T-helper 2 cell treated with Interferon-gamma antibody and Interleukin-4, amounts not matched to agents 100 ng/mL and 5 ng/mL, for 36 hours (primary cell): ENCODE results near the gene GPR173. TPM values are rescaled to one million over a fixed set of nuclear protein-coding genes. Genes with fewer than 3 reads are reported as not detected.

Experiments
- intact Hi-C: fragments of 100-400 bp; cut with micrococcal nuclease; formaldehyde crosslinking; loops from one replicate; pipeline ENCODE4 v1.15.1; 2023
- total RNA-seq: library from RNA; stranded (reverse); gene quantifications from 2 replicates; pipeline ENCODE4 v1.2.3, GENCODE V29; 2022

Gene GPR173
- total RNA-seq, result not detected in 2 replicates

DNA sequence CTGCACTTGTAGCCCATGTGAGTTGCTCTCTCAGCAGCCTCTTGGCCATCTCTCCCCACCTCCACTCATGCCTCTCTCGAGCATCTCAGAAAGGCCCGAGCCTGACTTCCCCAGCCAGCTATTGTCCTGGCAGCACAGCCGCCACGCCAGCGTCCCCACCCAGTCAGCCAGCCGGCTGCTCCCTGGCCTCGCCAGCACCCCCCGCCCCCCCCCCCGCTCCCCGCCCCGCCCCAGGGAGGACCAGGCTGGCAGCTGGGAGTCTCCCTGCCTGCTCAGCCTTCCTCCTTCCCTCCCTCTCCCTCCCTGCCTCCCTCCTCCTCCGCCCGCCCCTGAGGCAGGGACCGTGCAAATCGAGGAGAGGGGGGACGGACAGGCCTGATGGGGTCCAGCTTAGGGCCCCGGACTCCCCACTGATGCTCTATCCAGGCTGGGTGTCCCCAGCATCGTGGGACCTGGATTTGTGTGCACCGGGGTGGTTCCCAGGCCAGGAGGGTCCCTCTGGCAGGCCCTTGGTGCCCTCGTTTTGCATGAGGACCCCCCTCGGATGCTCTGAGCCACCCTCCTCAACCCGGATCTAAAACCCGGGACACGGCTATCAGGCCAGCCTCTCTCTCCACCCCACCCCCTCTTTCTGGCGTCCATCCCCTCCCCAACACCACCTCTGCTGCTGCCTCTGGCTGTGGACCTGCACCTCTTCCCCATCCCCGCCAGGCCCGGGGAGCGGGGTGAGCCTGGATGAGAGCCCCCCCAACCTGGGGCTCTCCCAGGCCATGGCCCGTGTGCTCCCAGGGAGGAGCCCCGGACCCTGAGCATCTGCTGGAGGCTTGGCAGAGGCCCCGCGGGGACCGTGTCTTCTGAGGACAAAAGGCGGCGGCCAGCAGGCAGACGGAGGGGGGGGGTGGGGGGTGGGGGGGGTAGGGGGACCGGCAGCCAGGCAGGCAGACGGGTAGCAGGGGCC is at the start of gene GPR173:
GPR173 (plus strand) TSS at position 621 of the 958 bp plus-strand sequence. CDS start 27,833 bp downstream, outside the sequence.
- intact Hi-C loops, result no loop called here

- intact Hi-C loops, result no loop called here
These were observed 48.0 kb upstream of the GPR173 start for GRCh38 chrX:53000447-53001135.

- intact Hi-C loops, result no loop called here
These were observed 46.6 kb upstream of the GPR173 start for GRCh38 chrX:53001958-53002357.

DNA sequence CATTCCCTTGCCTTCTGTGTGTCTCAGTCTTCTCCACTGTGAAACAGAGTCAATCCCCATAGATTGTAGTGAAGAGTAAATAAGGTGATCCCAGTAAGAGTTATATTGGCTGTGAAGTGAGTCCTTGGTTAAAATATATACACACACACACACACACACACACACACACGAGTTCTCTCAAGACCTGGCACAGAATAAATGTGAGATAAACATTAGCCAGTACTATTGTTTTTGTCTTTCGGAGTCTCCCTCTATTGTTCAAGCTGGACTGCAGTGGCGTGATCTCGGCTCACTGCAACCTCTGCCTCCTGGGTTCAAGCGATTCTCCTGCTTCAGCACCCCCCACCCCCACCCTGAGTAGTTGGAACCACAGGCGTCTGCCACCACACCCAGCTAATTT is 45.5 kb upstream of the GPR173 start:
- intact Hi-C loops, result no loop called here

DNA sequence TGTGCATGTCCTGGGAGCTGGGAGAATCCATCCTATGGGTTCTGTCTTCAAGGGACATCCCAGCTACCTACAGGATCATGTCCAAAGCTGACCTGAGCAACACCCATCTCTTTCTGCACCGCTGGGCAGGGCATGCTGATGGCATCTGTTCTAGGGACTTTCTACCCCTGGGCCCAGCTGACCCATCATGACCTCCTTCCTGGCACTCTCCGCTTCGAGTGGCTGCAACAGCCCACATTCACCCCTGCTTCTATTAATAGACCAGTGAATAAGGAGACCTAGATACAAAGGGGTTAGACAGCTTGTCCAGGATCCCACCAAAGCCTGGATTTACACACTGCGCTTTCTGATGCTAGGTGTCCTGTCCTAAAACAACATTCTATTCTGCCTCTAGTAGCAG is 44.6 kb upstream of the GPR173 start:
- intact Hi-C loops, result no loop called here

DNA sequence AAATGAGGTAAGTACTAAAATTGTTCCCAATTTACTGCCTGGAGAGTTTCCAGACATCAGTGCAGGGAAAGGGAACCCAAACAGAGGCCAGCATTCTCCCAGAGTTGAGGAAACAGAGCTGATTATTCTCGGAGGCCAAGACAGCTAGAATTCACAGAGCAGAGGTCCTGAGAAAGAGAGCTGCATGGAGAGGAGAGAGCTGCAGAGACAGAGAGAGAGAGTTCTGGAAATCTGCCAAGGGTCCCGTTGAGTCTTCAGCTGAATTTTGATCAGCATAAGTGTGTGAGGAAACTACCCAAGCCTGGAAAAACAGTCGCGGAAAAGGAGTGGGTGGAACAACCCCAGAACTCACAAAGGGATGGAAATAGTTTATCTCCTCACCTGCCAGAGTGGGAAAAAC is 43.8 kb upstream of the GPR173 start:
- intact Hi-C loops, result no loop called here

- intact Hi-C loops, result no loop called here
These were observed 43.3 kb upstream of the GPR173 start for GRCh38 chrX:53005327-53005726.

DNA sequence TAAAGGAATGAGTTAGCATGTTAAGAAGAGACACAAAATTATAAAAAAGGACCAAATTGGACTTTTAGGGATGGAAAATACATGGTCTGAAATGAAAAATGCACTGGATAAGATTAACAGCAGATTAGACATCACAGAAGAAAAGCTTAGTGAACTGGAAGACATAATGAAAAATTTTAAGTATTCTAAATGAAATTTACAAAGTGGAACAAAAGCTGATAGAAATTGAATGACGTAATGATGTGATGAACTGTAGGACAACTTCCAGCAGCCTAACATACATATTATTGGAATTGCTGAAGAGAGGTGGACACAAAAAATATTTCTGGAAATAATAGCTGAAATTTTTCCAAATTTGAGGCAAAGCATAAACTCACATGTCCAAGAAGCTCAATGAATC is 39.6 kb upstream of the GPR173 start:
- intact Hi-C loops, result no loop called here

GRCh38 chrX:53013291-53013690 is 35.3 kb upstream of the GPR173 start:
- intact Hi-C loops, result no loop called here

DNA sequence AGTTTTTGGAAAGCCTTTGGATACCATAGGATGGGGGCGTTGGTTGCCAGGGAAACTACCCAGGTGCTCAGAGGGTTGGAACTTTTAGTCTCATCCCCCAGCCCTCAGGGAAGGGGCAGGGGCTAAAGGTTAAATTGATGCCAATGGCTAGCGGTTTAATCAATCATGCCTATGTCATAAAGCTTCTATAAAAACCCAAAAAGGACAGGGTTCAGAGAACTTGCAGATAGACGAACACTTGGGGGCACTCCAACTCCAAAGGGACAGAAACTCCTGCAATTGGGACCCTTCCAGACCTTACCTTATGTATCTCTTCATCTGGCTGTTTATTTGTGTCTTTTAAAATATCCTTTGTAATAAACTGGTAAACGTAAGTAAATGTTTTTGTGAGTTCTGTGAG is 30.0 kb upstream of the GPR173 start:
- intact Hi-C loops, result no loop called here

DNA sequence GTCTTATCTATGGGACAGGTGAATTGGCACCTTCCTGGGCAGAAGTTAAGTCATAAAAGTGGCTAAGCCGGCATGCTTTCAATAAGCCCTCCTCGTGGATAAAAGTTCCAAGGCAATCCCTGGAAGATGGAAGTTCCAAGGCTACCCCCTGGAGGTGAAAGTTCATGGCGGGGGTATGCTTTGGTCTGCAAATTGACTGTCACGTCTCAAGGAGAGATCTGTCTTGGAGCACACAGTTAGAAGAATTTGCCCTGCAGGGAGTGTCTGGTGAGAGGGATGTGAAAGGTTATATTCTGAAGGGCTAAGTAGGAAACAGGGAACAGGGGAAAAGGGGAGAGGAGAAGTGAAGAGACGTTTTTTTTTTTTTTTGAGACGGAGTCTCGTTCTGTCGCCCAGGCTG is 26.2 kb upstream of the GPR173 start:
- intact Hi-C loops, result no loop called here

GRCh38 chrX:53028678-53029077 is 19.9 kb upstream of the GPR173 start:
- intact Hi-C loops, result no loop called here

- intact Hi-C loops, result no loop called here
These were observed 17.2 kb upstream of the GPR173 start for GRCh38 chrX:53031380-53031779.

GRCh38 chrX:53036149-53036548 is 12.4 kb upstream of the GPR173 start:
- intact Hi-C loops, result no loop called here

- intact Hi-C loops, result no loop called here
These were observed 9.4 kb upstream of the GPR173 start for GRCh38 chrX:53039236-53039635.

DNA sequence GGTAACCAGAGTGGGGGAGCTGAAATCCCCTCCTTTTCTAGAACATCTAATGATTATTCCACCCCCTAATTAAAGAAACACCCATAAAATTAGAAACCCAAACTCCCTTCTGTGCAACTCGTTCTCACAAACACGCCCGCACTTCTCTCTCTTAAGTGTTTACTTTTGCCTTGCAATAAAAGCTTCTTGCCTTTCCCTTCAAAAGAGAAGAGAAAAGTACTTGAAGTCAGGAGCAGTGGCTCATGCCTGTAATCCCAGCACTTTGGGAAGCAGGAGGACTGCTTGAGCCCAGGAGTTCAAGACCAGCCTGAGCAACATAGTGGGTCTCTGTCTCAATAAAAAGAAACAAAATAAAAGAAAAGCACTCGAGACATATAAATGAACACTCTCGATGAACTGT is 3.6 kb upstream of the GPR173 start:
- intact Hi-C loops, result no loop called here

- intact Hi-C loops, result no loop called here
These were observed 1.4 kb upstream of the GPR173 start for GRCh38 chrX:53047228-53047627.

DNA sequence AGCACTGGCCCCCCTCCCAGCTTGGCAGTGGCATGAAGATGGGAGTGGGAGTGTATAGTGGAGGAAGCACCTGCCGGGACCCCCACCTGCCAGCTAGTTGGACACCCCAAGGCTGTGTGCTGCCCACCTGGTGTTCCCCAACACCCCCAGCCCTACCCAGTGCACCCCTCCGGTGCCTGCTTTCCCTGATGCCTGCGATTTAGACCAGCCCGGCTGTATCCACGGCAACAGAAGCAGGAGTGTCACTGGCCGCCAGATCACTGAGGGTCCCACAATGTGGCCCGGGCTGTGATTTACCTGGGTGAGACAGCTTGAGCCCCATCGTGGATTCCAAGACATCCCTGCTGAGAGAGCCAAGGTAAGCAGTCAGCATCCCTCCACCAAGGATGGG is 533 bp downstream of the GPR173 start:
- intact Hi-C loops, result no loop called here

- intact Hi-C loops, result no loop called here
These were observed 2.3 kb downstream of the GPR173 start for GRCh38 chrX:53050841-53051240.

DNA sequence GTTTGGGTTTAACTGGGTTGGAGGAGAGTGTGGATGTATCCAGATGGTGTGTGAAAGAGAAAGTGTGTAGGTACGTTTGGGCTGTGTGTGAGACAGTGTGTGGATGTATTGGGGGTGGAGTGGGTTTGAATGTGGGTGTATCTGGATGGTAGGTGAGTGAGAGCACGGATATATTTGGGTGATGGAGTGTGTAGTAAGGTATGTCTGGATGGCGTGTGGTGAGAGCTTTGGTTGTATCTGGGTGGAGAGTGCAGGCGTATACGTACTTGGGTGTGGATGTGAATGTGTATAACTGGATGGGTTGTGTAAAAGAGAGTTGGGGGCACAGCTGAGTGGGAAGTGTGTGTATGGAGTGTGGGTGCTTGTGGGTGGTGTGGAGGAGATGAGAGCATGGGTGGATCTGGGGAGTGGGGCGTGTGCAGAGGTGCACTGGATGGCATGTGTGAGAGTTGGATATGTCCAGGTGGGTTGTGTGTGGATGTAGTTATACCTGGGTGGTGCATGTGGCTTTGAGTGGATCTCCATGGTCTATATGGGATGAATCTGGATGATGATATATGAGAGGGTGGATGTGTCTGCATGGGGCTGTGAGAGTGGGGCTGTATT is 6.8 kb downstream of the GPR173 start:
- intact Hi-C loops, result no loop called here

DNA sequence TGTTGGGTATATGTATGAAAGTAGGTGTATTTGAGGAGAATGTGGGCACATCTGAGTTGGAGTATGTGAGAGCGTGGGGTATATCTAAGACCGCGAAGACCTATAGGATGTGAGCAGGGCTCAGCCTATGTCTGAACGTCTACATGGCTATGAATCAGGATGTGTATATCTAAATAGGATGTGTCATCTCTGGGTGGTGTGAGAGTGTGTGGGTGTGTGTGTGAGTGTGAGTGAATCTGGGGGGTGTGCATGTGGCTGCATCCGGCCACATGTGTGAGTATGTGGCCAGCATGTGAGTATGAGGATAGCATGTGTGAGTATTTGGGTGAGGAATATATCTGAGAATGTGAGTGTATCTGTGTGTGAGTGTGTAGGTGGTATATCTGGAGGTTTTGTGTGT is 7.7 kb downstream of the GPR173 start:
- intact Hi-C loops, result no loop called here

DNA sequence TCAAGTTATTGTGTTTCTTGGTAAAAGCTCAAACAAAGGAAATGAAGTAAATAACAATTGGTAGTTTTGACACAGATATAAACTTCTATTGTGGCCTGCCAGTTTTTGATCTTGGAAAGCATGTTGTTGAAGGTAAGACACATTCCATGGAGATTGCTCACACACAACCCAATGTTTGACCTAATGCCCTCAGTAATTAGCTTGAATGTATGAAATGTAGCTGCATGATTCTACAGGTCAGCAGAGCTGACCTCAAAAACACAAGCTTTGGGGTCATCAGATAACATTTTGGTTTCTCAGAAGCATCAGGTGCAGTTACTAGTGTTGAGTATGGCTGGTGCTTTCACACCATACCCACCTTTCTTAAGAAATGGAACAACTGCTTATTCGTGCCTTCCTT is 16.5 kb downstream of the GPR173 start:
- intact Hi-C loops, result no loop called here
